Breast epithelium (tissue), 4 donors: ENCODE measurements around the gene GNAZ. TPM values are rescaled to one million over a fixed set of nuclear protein-coding genes. Genes with fewer than 3 reads are reported as not detected.
A peak's percentile ranks its signal among the peaks of the same experiment; 100 is the strongest.

ENCODE experiments used
- DNase-seq, 2 donors: peaks; one replicate each; pipeline ENCODE4 v3.0.0-alpha.2; 2019; ENCODE audit warnings: low spot score in 2 of 2
- H3K27ac ChIP-seq, 2 donors: fragments of 200-600 bp; sonication (generic) in 1 of 2; one replicate each; pipeline ENCODE4 v1.5.1; 2016 to 2019; ENCODE audit warnings: mild to moderate bottlenecking in 1 of 2
- H3K27me3 ChIP-seq, 2 donors: fragments of 200-600 bp; sonication (generic) in 1 of 2; one replicate each; pipeline versions ENCODE4 v1.5.1 to v1.6.0; 2017 to 2019; ENCODE audit warnings: control low read depth in 1 of 2, mild to moderate bottlenecking in 1 of 2
- H3K36me3 ChIP-seq: fragments of 200-600 bp; one replicate; pipeline ENCODE4 v1.5.1; 2019
- H3K4me1 ChIP-seq, 2 donors: fragments of 200-600 bp; sonication (generic); one replicate each; pipeline ENCODE4 v1.5.1; 2016 to 2019; ENCODE audit warnings: control low read depth in 1 of 2
- H3K4me3 ChIP-seq, 3 donors: fragments of 200-600 bp; sonication (generic); 1 replicate in 2 of 3; 2 replicates in 1 of 3; pipeline ENCODE4 v1.5.1; 2016 to 2019; ENCODE audit warnings: mild to moderate bottlenecking in 3 of 3, moderate library complexity in 2 of 3
- H3K9me3 ChIP-seq, 2 donors: fragments of 200-600 bp; sonication (generic) in 1 of 2; one replicate each; pipeline ENCODE4 v1.5.1; 2016 to 2019; ENCODE audit warnings: control low read depth in 1 of 2
- CTCF ChIP-seq, 3 donors: fragments of 450-650 bp; IDR thresholded peaks; one replicate each; pipeline ENCODE4 v1.5.1; 2016 to 2017; ENCODE audit warnings: antibody characterized with exemption in 3 of 3, mild to moderate bottlenecking in 3 of 3, moderate library complexity in 3 of 3
- POLR2A ChIP-seq: fragments of 450-650 bp; IDR thresholded peaks from one replicate; pipeline ENCODE4 v1.6.1; 2016; ENCODE audit warnings: antibody characterized with exemption, mild to moderate bottlenecking, moderate library complexity
- POLR2AphosphoS5 ChIP-seq, 3 donors: sonication (generic); formaldehyde crosslinking; IDR thresholded peaks; one replicate each; pipeline ENCODE4 v1.6.1; 2017; ENCODE audit warnings: antibody characterized with exemption in 3 of 3
- intact Hi-C: fragments of 100-400 bp; cut with DNase I; formaldehyde crosslinking; loops from one replicate; pipeline ENCODE4 v1.15.1; 2023; ENCODE audit warnings: low total_unique reads
- total RNA-seq, 3 donors: library from RNA; depleted of rRNA; stranded (reverse); fragments of >200 nt; gene quantifications; one replicate each; pipeline ENCODE4 v1.1.0, GENCODE V29; 2016

Gene GNAZ
- total RNA-seq, 3 donors from 2014 or later: 5.0 to 15.7 (median 5.3) TPM

- no peak for DNase-seq
- H3K4me3 ChIP-seq: no peak overlapping the region
- no peaks in the 10 kb centered on the region for H3K36me3 ChIP-seq
- no peaks in the 10 kb centered on the region for H3K4me1 ChIP-seq
- no peaks in the 10 kb centered on the region for H3K27me3 ChIP-seq
- TF ChIP-seq POLR2AphosphoS5 (IDR thresholded peaks at IDR 0.05) (no peak), CTCF (IDR thresholded peaks at IDR 0.05) (no peak), POLR2A (no peak)
- intact Hi-C loops: no loop called here
- peak overlapping the region in 1 of 2 donors; percentile 74 for H3K27ac ChIP-seq
- H3K9me3 ChIP-seq: no peaks in the 10 kb centered on the region
Observed at GRCh38 chr22:23138584-23139435, 68.5 kb downstream of the GNAZ start.

- Histone ChIP-seq H3K4me1 (peaks cover 0 to 1% of the 10 kb centered on the region in 2 donors), H3K27me3 (no peaks in the 10 kb centered on the region), H3K4me3 (no peak overlapping the region), H3K36me3 (no peaks in the 10 kb centered on the region), H3K27ac (no peak overlapping the region), H3K9me3 (no peaks in the 10 kb centered on the region)
- no peak for DNase-seq
- intact Hi-C loops: no loop called here
- TF ChIP-seq POLR2AphosphoS5 (IDR thresholded peaks at IDR 0.05): no peak
- no peak for TF ChIP-seq CTCF (IDR thresholded peaks at IDR 0.05)
Observed at GRCh38 chr22:23140385-23140784, 70.1 kb downstream of the GNAZ start.

DNA sequence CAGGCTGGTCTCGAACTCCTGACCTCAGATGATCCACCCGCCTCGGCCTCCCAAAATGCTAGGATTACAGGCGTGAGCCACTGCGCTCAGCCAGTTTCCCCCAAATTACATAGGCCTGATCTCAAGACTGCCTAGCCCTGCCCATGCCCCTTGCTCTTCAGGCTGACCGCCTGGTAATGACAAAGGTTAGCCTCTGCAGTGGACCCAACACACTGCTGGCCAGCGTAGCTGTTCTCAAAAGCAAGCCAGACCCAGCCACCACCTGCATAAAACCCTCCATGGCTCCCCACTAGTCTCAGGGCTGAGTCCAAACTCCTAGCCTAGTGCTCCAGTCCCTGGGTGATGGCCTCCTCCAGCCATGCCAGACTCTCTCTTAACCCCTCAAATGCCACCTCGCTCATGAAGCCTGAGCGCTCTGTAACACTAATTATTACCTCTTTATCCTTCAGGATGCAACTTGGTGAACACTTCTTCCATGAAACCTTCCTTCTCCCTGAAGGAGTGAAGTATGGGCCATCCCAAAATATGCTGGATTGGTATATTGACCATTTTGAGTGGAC is 72.3 kb downstream of the GNAZ start:
- Histone ChIP-seq H3K27ac (peak overlapping the region; percentile 48 to 59), H3K4me1 (peaks cover 7 to 8% of the 10 kb centered on the region in 2 donors), H3K4me3 (peak overlapping the region in 2 of 3 donors; percentile 23 to 56), H3K27me3 (no peaks in the 10 kb centered on the region), H3K9me3 (no peaks in the 10 kb centered on the region), H3K36me3 (no peaks in the 10 kb centered on the region)
- DNase-seq: no peak
- intact Hi-C loops: no loop called here
- TF ChIP-seq POLR2A: no peak
- TF ChIP-seq POLR2AphosphoS5 (IDR thresholded peaks at IDR 0.05): no peak
- TF ChIP-seq CTCF (IDR thresholded peaks at IDR 0.05): no peak

- no peaks in the 10 kb centered on the region for H3K27me3 ChIP-seq
- H3K4me3 ChIP-seq: no peak overlapping the region
- TF ChIP-seq POLR2A: no peak
- intact Hi-C loops: no loop called here
- DNase-seq: no peak
- no peaks in the 10 kb centered on the region for H3K9me3 ChIP-seq
- H3K4me1 ChIP-seq: peaks cover 7 to 12% of the 10 kb centered on the region in 2 donors
- H3K36me3 ChIP-seq: no peaks in the 10 kb centered on the region
- H3K27ac ChIP-seq: no peak overlapping the region
Observed at GRCh38 chr22:23143119-23143518, 72.8 kb downstream of the GNAZ start.

- Histone ChIP-seq H3K27ac (peak overlapping the region; percentile 71 to 91), H3K4me1 (peaks cover 7 to 13% of the 10 kb centered on the region in 2 donors), H3K4me3 (peak overlapping the region in 1 of 3 donors; percentile 73), H3K27me3 (no peaks in the 10 kb centered on the region), H3K36me3 (no peaks in the 10 kb centered on the region), H3K9me3 (no peaks in the 10 kb centered on the region)
- TF ChIP-seq POLR2A (no peak), POLR2AphosphoS5 (IDR thresholded peaks at IDR 0.05) (no peak), CTCF (IDR thresholded peaks at IDR 0.05) (no peak)
- no peak for DNase-seq
- intact Hi-C loops: no loop called here
Observed at GRCh38 chr22:23144432-23144831, 74.1 kb downstream of the GNAZ start.
